GM21619 (cell line): ENCODE results near the gene MICAL3.

ENCODE experiments used
- ATAC-seq: cut with Tn5 transposase; IDR thresholded peaks from one replicate; pipeline ENCODE4 v1.9.1; 2021; ENCODE audit not compliant: unreplicated experiment

Gene MICAL3

DNA sequence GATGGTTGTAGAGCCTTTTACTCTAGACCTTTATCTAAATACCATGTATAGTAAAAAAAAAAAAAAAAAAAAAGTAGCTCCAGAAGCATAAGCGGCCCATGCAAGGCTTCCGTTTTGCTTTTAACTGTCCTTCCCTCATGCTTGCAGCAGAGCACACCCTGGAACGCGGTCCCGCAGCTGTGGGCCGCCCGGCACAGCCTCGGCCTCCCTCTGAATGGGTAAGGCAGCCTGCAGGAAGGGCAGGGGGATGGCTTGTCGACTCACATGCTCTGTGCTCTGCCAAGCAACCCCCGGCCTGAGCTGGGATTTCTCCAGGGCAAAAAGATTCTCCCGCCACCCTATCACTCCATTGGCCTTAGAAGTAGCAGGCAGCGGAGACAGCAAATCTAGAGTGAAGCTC, 148.7 kb downstream of the MICAL3 start:
- ATAC-seq, result no peak

DNA sequence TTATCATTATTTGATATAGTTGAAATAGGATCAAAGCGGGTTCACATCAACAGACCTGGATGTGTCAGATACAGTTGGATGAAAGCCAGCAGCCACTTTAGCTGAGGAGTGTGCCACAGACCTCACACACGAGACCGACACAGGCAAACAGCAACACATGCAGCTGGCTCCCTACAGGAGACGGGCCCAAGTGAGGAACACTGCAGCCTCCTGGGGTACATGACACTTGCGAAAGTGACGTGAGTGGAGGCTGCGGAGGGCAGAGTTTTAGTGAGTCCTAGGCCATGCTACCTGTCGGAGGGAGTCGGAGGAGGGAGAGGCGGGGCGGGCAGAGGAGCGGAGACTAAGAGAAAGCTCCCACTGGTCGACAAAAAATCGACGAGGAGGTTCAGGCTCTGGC, 149.2 kb downstream of the MICAL3 start:
- no peak for ATAC-seq

DNA sequence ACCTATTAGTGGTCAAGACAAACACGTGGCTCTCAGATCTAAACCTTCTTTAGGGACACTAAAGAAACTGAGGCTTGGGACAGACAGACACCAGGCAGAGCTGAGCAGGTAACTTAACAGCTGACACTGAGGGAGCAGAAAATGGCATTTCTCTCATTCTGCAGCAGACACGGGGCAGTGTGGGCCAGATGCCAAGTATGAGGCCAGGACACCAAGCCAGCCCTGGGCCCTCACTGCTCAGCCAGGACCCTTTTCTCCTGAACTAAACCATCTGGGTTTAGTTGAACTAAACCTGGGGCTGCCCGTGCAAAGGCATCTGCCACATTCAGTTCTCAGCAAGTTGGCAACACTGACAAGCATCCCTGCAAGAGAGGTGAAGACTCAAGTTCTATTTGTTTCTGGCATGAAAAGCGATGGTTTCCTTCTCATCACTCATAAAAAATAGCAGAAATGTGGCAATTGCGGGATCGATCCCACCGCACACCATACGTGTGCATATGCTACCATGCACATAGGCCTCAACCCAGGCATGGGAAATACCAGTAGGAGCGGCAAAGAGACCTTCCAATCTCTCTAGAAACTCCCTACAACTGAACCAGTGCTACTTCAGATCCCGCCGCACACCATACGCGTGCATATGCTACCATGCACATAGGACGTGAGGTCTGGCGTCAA, 150.0 kb downstream of the MICAL3 start:
- ATAC-seq, result no peak

DNA sequence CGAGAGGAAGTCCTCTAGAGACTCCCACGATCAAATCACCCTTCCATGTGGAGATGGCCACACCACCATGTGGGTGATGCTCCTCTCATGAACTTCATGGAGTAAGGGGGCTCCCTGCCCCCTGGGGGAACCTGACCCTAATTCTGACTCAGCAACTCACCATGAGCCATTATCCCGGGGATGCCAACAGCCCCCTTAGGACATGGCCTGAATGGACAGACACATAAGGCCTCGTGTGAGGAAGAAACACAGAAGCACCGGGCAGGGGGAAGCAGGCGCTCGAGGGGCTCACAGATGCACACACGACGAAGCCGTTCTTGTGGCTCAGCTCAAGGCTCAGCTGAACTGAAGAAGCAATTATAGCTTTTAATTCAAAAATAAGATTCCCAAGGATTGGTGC, 150.6 kb downstream of the MICAL3 start:
- no peak for ATAC-seq

DNA sequence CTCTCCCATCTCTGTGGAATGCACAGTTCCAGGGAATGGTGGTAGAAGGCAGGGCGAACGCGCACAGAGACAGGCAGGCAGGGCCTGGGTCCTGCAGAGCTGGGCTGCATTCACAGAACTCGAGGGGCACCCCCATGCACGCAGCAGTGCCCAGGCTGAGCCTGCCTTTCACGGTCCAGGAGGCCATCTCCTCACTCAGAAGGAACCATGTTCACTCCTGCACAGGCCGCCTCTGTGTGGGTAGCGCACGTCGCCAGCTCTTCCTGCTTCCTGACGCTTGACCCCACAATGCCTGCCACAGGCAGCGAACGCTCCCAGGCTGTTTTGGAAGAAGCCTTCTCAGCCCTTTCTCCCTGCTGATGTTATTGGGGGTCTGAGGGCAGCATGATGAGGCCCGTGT, 151.2 kb downstream of the MICAL3 start:
- ATAC-seq, result no peak

DNA sequence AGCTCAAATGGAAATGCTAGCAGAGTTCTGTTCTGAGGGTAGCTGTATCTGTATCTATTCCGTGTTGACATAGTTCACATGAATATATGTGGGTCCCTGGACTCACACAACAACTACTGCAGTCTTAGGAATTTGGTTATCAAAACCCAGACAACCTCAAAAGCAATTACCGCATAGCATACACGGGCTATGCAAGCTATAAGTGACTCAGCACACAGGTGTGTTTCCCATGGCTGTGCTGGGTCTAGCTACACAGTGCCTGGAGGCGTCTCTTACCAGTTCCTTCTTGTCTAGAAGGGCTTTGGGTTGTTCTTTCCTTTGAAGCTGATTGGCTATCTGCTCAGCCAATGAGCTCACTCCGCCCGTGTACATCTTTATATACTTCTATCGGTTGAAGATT, 151.9 kb downstream of the MICAL3 start:
- ATAC-seq, result no peak

DNA sequence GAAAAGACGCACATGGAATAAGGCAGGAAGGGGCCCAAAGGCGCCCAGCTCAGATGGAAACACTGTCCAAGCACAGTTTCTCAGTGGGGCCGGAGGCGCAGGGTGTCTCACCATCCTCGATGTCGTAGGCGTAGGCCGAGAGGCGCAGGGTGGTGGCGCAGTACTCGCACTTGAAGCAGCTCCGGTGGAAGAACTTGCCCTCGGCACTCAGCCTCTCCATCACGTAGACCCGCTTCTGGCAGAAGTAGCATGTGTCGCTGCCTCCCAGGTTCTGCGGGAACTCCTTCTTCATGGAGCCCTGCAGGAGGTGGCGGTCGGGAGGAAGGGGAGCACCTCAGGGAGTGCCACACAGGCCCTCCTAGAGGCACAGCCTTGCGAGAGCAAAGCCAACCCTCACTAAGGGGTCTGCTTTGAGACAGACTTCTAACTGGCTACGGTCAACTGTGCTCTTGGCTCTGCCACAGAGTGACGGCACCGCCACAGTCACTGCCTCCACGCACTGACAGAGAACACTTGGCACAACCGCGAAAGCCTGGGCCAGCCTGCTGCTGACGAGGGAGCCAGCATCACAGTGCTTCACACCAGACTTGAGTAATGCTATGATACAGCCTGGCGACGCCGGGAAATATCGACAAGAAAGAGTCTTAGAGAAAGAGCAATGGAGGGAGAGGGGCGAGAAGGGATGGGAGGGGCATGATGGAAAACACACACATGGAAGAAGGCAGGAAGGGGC, 152.5 kb downstream of the MICAL3 start:
- ATAC-seq, result no peak

DNA sequence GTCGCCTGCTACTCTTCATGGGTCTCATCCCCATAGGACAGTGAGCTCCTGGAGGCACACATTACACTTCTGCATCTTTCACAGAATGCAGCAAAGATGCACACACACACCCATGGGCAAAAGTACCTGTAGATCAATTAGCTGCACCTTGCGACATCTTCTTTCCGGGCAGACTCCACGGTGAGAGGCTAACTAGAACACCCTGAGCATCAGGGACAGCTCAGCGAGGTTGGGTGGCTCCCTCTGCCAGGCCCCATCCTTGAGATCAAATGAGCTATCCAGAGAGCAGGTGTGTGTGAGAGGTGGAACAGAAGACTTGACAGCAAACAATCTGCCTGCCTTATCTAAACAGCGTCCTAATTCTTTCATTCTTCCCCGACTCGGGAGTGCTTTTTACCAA, 154.0 kb downstream of the MICAL3 start:
- no peak for ATAC-seq

DNA sequence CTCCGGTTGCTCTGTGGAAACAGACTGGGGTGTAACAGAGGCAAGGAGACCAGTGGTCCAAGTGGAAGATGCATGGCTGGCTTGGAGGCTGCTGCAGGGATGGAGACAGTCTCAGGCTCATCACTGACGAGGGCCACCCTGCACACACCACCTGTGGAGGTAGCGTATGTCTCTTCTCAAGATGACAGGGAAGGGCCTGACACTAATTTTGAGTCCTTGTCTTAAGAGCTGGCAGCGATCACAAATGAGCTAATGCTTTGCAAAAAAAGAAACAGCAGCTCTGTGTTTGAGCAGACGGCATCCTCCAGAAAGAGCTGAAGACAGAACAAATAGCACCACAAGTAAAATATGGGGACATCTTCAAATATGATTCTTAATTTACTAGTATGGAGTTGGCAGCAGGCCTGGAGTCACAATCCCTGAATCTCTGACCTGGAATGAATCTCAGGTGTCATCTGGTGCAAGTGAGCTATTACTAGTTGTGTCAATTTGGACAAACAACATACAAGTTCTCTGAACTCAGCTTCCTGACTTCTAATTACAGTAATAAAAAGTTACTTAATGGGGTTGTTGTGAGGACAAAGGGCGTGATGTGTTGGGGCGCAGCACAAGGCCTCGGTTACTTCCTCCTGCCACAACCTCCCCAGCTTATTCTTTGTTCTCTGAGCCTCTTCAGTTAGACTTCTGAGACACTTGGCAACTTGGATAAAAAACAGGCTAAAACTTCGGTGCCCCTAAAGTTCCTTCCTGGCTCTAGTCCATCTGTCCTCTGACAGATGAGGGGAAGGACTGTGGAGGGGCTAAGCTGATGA, 154.9 kb downstream of the MICAL3 start:
- ATAC-seq, result no peak

DNA sequence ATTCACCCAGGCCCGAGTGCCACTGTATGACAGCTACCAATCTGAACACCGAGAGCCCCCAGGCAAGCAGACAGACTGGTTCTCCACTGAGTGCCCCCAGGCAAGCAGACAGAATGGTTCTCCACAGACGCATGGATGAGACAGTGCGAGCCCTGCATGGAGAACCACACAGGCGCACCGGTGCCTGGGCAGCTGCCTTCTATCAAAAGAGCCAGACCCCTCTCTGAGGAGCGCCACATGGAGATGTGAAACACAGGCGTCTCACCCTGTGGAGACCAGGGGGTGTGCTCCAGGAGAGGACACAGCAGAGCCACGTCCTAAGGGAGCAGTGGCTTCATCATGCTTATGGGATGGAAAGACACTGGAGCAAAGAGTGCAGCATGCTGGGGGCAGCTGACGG, 155.6 kb downstream of the MICAL3 start:
- no peak for ATAC-seq

DNA sequence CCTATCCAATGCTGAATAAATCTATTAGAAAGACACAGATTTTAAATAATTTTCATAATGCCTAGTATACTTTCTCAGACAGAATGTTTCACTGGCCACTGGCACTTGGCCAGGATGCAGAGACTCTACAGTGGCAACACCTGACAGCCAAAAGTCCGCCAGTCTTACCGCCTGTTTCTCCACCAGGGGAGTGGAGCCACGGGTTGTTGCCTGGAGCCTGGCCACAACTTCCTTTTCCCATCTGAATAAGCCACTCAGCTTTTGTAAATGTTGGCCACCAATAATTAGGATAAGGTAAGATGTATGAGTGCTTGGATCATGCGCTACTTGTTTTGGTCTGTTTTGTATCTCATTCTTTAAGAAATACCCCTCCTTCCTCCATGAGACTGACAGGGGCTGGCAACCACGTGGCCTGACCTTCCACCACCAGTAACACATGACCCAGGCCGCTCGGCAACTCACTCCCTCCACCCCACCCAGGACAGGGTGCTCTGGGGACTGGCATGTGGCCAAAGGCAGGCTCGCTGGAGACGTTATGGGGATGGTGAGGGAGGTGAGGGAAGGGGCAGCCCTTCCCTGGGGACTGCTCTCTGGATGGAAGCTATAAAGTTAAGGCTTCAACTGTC, 157.1 kb downstream of the MICAL3 start:
- no peak for ATAC-seq

DNA sequence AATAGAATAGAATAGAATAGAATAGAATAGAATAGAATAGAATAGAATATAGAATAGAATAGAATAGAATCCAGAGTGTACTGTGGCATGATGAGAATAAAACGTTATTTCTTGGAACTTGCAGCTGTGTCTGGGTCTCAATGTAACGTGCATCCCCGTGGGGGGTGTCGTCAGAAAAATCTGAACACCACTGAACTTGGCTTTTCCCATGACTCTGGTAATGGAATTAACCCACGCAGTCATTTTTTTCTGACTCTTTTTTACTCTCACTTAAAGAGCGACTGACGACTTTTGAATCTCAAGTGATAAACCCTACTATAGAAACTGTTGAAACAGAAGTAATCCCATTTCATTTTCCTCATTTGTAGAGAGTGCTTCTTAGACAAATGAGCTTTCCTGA, 157.7 kb downstream of the MICAL3 start:
- no peak for ATAC-seq

DNA sequence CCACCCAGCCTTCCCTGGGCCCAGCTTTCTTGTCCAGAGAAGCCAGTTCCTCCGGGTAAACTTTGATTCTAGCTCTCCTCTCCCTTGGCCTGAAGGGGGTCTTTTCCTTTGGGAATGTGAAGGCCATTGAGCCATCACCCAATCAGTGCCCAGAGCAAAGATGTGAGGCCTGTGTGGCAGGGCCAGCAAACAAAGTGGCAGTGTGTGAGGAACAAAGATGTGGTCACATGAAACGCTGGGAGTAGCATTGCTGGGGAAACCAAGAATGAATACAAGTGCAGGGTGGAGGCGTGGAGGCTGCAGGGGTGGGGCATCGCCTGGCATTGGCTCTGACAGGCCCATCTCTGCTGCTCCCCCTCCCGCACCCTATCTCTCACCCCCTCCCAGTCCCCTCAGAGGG, 158.2 kb downstream of the MICAL3 start:
- ATAC-seq, result no peak

DNA sequence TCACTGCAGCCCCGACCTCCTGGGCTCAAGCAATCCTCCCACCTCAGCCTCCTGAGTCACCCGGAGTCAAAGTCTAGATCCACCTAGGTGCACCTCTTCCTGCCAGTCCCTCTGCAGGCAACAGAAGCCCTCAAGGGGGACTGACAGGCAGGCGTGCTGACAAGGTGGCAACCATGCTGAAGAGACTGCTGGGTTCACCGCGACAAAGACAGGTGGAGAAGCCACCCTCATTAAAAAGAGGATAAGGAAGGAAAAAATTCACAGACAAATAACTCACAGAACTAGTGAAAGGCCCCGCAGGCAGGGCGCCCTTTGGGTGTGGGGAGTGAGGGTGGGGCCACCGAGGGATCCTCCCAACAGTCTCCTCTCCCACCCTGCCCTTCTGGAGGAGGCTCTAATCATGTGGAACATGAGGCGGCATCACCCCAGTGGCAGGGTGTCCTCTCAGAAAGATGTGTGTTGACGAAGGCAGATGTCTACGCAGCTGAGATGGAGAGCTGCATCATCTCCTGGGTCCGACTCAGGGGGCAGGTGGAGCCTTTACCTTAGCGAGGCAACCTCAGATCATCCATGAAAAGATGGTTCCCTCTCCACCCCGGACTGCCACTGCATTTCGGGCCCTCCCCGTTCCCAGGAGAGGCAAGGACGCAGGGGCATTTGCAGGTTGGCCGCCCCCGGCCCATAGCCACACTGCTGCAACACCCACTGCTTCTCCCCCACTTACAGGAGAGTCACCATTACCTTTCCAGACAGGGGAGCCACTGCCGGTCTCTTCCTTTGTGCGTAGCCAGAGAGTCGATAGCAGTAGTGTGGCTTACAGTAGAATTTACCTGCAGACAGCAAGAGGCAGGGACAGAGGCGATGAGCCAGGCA, 158.9 kb downstream of the MICAL3 start:
- no peak for ATAC-seq

DNA sequence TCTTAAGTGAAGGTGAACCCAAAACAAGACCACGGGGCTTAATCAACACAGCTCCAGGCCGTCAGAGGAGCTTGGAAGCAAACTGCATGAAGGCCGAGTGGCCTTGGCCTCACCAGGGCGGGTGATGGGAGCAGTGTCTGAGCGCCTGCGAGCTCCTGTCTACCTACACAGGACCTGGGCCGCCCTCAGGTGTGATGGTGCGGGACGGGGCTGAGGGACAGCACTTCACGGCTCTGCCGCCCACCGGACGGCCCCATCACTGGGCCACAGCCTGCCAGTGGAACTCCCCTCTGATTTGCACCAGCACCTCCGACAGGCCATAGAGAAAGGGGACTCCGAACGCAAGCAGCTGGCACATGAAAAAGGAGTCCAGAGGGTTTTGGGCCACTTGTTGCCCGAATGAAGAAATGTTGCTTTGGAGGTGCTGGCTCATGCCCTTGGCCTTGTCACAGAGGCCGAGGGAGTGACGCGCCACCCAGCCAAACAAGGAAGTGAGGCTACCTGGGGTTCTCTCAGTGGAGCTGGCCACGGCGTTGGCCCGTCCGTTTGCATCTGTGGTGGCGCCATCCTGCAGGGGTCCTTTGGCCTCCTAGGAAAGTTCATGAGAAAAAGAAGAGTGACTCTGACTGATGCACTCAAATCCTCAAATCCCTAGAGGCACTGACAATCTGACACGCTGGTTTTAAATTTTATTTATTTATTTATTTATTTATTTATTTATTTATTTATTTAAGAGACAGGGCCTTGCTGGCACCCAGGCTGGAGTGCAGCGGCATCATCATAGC, 159.8 kb downstream of the MICAL3 start:
- ATAC-seq, result no peak

DNA sequence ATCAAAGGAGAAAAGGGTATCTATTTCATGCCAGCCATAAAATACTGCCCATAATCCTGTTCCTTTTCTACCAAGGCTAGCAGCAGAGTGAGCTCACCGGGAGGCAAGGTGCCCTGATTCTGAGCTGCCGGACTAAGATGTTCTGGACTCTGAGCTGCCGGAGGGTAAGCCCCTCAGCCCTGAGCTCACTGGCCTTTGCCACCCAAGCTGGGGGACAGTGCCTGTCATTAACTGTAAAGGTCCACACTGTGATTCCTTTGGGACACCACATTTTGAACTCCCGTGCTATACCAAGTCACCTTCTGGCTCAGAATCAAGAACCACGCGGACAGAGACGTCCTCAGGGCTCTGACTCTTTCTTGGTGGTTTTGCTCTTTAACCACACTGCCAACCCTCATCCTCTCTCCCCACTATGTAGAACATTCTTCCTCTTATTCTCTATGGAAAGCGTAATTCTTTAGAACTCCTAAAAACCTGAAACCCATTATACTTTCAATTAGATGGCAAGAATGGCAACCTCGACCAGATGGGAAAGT, 161.6 kb downstream of the MICAL3 start:
- no peak for ATAC-seq

DNA sequence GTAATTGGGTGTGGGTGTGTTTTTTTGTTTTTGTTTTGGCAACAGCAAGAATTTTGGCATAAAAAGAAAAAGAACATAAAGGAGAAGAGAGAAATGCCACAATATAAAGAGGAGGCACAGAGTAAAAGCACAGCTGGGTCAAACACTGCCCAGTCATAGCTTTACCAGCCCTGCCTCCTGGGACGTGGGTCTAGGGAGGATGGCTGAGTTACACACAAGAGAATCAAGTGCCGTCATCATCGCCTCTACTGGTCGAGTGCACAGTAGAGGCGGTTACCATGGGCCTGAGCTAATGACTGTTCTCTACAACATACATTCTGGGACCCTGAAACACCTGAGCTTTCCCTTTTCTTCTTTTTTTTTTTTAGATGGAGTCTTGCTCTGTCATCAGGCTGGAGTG, 162.5 kb downstream of the MICAL3 start:
- no peak for ATAC-seq

DNA sequence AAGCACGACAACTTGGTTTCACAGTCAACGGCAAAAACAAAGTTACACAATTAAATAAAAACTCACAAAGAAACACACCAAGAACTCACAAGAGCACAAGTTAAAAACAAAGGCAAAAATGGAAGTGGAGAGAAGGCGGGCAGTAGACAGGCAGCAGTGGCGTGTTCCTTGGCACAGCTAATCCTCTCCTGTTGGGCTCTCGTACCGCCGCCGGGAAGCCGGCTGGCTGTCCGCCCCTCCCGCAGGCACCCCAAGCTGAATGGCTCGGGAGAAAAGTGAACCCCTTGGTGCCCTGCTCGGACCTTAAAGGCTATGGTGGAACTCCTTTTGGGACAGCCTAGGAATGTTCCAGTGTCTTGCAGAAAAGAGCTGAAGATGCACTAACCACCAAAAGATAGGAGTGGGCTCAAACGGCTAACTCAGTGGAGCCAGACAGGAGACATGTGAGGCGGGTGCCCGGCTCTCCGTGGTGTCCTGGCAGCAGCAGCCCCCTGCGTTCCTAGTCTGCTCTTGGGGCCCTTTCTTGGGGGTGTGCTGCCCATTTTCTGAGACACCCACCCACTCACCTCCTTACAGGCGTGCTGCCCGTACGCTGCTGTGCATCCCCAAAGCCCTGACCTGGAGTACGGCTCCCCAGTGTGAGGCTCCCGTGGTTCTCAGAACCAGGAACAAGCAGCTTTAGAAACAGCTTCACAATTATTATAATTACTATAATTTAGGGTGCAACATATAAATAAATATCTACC, 164.0 kb downstream of the MICAL3 start:
- no peak for ATAC-seq

DNA sequence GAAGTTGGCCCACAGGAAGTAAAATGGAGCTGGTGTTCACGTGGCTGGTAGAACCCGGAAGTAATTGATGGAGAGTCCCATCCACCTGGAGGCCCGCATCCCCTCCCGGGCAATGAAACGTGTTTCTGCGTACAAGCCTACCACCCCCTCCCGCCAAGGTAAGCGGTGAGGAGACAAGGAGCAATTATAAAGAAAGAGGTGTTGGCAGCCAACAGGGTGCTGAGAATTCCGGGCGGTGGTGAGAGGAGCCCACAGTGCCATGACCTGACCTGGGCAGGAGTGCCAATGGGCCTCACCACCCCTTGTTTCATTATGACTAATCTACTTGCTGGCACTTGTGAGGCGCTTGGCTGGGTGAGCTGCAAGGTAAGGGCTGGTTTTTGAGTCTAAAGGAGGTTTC, 166.3 kb downstream of the MICAL3 start:
- no peak for ATAC-seq
